ENCODE data around the gene CRELD2.

CRELD2 gene

DNA sequence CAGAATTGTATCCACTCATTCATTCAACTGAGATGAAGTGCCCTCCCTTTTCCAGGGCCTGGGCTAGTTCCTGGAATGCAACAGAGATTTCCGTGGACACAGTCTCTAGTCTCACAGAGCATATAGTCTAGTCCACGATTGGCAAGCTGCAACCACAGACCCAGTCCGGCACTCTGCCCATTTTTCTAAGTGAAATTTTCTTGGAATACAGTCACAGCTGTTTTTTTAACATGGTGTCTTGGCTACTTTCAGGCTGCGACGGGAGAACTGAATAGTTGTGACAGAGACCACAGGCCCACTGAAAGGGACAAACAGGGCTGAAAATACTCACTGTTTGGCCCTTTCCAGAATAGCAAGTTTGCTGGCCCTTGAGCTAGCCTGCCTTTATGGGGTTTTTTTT, 29.4 kb upstream of the CRELD2 start:
- DNase-seq: no peak

DNA sequence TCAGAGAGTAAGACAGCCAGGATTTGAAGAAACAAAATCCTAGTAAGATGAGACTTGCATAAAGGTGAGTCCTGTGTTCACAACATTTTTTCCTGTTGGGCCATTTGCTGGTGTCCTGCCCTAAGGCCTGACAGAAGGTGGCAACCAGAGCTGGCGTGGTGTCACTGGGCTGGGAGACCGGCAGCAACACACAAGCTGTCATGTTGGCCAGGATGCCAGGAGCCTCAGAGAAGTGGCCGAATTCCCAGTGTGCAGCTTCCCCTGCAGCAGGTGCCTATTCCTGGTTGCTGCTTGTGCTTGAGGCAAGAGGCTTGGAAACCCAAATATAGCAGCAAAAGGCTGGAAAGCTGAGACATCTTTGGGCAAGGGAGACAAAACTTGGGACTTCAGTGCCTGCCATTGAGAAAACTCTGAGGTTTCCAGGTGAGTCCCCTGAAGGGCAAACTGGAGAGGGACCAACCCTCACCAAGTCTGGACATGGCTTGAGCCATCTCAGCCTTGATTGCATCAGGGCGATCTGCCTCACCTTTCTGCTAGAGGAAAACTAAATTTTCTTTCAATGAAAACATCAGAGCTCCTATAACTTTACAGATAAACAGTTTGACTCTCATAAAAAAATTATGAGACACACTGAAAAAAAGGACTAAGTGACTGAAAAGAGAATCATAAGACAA, 26.1 kb upstream of the CRELD2 start:
- DNase-seq: no peak

DNA sequence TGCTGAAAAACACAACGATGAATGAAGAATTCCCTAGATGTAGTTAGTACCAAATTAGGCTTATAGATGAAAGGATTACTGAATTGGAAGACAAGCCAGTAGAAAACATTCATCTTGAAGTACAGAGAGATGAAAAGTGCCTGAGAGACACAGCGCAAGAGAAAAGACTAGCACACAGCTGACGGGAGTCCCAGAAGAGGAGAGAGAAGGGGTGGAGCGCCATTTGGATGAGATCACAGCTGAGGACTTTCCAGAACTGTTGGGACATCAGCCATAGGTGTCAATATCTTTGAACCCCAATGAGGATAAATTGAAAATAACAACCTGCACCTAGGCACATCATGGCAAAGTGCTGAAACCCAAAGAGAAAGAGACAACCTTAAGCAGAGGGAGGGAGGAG, 25.4 kb upstream of the CRELD2 start:
- DNase-seq: no peak

DNA sequence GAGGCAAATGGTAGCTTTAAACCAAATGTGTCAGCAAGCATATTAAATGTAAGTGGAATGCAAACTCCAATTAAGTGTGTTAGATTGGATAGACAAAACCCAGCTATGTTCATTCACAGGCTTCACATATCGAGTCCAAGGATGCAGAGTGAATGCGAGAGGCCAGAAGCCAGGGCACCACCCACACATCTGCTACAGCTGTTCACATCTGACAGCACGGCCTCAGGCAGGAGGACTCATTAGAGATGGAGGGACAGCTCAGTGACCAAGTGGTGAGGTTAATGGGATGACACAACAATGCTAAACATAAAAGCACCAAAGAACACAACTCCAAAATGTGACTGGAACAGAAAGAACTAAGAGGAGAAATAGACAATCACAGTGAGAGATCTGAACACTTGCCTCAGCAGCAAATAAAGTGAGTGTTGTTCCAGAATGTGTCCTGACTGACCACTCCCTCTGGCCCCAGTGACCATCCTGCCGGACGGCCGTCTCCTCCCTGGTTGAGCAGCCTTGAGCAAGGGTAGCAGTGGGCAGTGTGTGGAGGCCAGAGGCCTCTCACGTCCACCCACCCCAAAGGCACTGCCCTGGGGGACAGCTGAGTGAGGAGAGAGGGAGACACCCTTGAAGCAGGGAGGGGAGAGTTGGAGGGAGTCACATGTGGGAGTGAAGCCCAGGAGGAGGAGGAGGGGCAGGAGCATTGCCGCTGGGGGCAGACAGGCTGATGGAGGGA, 23.9 kb upstream of the CRELD2 start:
- no peak for DNase-seq

DNA sequence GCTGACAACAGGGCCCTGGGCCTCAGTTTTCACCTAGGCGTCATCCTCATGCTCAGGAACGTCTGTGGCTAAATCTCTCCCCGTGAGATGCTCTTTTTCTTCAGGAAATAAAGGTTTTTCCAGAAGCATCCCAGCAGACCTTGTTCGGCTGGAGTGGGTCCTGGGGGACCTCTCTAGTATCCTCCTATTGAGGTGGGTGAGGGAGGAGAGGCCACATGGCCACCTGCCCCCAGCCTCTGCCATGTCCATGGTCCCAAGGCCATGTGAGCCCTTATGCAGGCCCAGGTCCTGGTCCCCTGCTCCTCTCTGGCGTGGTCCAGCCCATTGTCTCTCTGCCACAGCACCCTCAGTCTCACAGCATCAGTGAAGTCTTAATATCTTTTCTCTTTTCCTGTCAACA, 22.2 kb upstream of the CRELD2 start:
- no peak for DNase-seq

DNA sequence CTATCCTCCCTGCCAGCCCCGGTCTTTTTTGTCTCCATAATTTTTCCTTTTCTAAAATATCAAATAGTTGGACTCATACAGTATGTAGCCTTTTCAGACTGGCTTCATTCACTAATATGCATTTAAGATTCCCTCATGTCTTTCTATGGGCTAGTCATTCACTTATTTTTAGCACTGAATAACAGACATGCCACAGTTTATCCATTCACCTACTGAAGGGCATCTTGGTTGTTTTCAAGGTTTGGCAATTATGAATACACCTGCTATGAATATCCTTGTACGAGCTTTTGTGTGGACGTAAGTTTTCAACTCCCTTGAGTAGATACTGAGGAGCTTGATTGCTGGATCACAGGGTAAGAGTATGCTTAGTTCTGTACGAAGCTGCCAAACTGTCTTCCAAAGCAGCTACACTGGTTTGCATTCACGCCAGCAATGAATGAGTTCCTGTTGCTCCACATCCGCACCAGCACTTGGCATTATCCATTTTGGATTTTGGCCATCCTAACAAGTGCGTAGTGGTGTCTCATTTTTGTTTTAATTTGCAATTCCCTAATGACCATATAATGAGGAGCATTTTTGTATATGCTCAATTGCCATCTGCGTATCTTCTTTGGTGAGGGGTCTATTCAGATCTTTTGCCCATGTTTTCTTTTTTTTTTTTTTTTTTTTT, 21.3 kb upstream of the CRELD2 start:
- no peak for DNase-seq

- no peak for DNase-seq
Measured at GRCh38 chr22:49899530-49899929, 18.9 kb upstream of the CRELD2 start.

DNA sequence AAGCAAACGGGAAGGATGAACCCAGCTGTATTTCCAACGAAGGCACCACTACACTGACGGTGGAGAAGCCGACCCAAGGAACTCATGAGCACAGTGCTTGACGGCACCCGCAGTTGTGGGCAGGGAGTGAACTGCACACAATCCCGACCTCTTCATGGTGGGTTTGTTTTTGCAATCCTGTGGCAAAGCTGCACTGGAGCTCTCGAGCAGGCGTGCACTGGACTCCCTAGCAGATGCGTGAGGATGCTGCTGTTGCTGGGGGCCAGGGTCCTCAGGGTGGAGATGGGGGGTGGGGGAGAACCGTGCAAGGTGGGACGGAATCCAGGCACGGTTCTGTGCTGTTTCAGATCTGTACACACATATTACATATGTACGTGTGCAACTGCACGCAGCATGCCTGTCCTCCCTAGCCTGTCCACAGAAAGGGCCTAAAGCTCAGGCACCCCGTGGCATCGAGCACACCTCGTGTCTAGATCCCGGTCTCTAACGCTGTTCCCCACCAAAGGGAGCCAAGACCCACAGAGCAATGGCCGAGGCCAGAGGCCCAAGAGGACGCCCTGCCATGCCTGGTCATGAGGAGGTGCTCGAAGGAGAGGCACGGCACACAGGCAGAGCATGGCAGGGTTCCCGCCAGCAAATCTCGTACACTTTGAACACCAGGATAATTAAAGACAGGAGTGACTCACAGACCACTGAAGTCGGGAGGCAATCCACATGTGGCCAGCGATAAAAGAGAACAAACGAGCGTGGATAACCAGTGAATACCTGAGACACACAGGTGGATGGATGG, 17.8 kb upstream of the CRELD2 start:
- no peak for DNase-seq

DNA sequence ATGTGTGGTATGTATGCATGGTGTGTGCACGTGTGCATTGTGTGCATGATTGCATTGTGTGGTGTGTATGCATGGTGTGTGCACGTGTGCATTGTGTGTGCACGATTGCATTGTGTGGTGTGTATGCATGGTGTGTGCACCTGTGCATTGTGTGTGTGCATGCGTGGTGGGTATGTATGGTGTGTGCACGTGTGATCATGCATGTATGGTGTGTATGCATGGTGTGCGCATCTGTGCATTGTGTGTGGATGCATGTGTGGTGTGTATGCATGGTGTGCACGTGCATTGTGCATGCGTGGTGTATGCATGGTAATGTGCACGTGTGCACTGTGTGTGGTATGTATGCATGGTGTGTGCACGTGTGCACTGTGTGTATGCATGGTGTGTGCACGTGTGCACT, 17.0 kb upstream of the CRELD2 start:
- DNase-seq: no peak

GRCh38 chr22:49903322-49904039, 15.0 kb upstream of the CRELD2 start:
- DNase-seq: no peak

GRCh38 chr22:49904040-49904369, 14.4 kb upstream of the CRELD2 start:
- DNase-seq: no peak

GRCh38 chr22:49905465-49905864, 13.0 kb upstream of the CRELD2 start:
- no peak for DNase-seq

GRCh38 chr22:49906071-49906798, 12.2 kb upstream of the CRELD2 start:
- DNase-seq: no peak

DNA sequence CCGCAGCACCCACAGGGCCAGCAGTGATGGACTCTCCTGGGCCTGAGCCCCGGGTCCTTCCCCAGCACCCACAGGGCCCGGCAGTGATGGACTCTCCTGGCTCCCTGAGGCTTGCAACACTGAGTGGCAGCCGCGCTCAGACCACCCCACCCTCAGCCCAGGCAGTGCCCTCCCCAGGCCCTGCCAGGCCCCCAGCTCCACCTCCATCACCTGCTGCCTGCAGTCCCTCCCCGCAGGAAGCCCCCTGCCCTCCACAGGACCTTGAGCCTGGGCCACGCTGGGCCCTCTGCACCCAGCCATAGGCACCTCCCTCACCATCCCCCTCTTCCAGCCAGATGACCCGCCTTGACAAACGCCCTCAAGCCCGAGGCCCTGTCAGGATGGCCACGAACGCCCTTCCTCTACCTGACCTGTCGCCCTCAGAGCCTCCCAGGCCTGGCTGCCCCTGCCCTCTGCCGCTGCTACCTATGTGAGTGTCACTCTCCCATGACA, 11.6 kb upstream of the CRELD2 start:
- no peak for DNase-seq

- no peak for DNase-seq
Measured at GRCh38 chr22:49907807-49908206, 10.6 kb upstream of the CRELD2 start.

- DNase-seq: no peak
Measured at GRCh38 chr22:49909476-49910205, 8.8 kb upstream of the CRELD2 start.

- DNase-seq: no peak
Measured at GRCh38 chr22:49910229-49911155, 7.9 kb upstream of the CRELD2 start.

- DNase-seq: no peak
Measured at GRCh38 chr22:49911881-49912625, 6.4 kb upstream of the CRELD2 start.

GRCh38 chr22:49913026-49913425, 5.4 kb upstream of the CRELD2 start:
- DNase-seq: no peak

Measured in T-helper 2 cell (primary cell).